Measurements from ENCODE around the gene NYAP2.

Gene NYAP2

GRCh38 chr2:225428360-225428759 lies 28.9 kb downstream of the NYAP2 start:
- in situ Hi-C loops (cut with MboI; ENCODE audit: low sequenced_read_pairs): no loop called here

- in situ Hi-C loops (cut with MboI; ENCODE audit: low sequenced_read_pairs): no loop called here
Observed at GRCh38 chr2:225429717-225430116, 30.2 kb downstream of the NYAP2 start.

- in situ Hi-C loops (cut with MboI; ENCODE audit: low sequenced_read_pairs): no loop called here
Observed at GRCh38 chr2:225431105-225431863, 31.8 kb downstream of the NYAP2 start.

- in situ Hi-C loops (cut with MboI; ENCODE audit: low sequenced_read_pairs): no loop called here
Observed at GRCh38 chr2:225434014-225434413, 34.5 kb downstream of the NYAP2 start.

GRCh38 chr2:225437319-225437718 lies 37.8 kb downstream of the NYAP2 start:
- in situ Hi-C loops (cut with MboI; ENCODE audit: low sequenced_read_pairs): no loop called here

GRCh38 chr2:225438248-225438647 lies 38.7 kb downstream of the NYAP2 start:
- in situ Hi-C loops (cut with MboI; ENCODE audit: low sequenced_read_pairs): no loop called here

GRCh38 chr2:225452677-225453076 lies 53.2 kb downstream of the NYAP2 start:
- in situ Hi-C loops (cut with MboI; ENCODE audit: low sequenced_read_pairs): no loop called here

- in situ Hi-C loops (cut with MboI; ENCODE audit: low sequenced_read_pairs): no loop called here
Observed at GRCh38 chr2:225454412-225454811, 54.9 kb downstream of the NYAP2 start.

GRCh38 chr2:225456619-225457260 lies 57.2 kb downstream of the NYAP2 start:
- in situ Hi-C loops (cut with MboI; ENCODE audit: low sequenced_read_pairs): no loop called here

- in situ Hi-C loops (cut with MboI; ENCODE audit: low sequenced_read_pairs): no loop called here
Observed at GRCh38 chr2:225457482-225457881, 58.0 kb downstream of the NYAP2 start.

- in situ Hi-C loops (cut with MboI; ENCODE audit: low sequenced_read_pairs): no loop called here
Observed at GRCh38 chr2:225458431-225459117, 59.1 kb downstream of the NYAP2 start.

- in situ Hi-C loops (cut with MboI; ENCODE audit: low sequenced_read_pairs): no loop called here
Observed at GRCh38 chr2:225462417-225462816, 62.9 kb downstream of the NYAP2 start.

- in situ Hi-C loops (cut with MboI; ENCODE audit: low sequenced_read_pairs): no loop called here
Observed at GRCh38 chr2:225462945-225463344, 63.4 kb downstream of the NYAP2 start.

GRCh38 chr2:225463449-225463848 lies 63.9 kb downstream of the NYAP2 start:
- in situ Hi-C loops (cut with MboI; ENCODE audit: low sequenced_read_pairs): no loop called here

GRCh38 chr2:225464346-225465025 lies 65.0 kb downstream of the NYAP2 start:
- in situ Hi-C loops (cut with MboI; ENCODE audit: low sequenced_read_pairs): no loop called here

GRCh38 chr2:225465827-225466226 lies 66.3 kb downstream of the NYAP2 start:
- in situ Hi-C loops (cut with MboI; ENCODE audit: low sequenced_read_pairs): no loop called here

GRCh38 chr2:225466891-225467604 lies 67.5 kb downstream of the NYAP2 start:
- in situ Hi-C loops (cut with MboI; ENCODE audit: low sequenced_read_pairs): no loop called here

- in situ Hi-C loops (cut with MboI; ENCODE audit: low sequenced_read_pairs): no loop called here
Observed at GRCh38 chr2:225468131-225468530, 68.6 kb downstream of the NYAP2 start.

- in situ Hi-C loops (cut with MboI; ENCODE audit: low sequenced_read_pairs): no loop called here
Observed at GRCh38 chr2:225471039-225471438, 71.5 kb downstream of the NYAP2 start.

- in situ Hi-C loops (cut with MboI; ENCODE audit: low sequenced_read_pairs): no loop called here
Observed at GRCh38 chr2:225471482-225471881, 72.0 kb downstream of the NYAP2 start.

- in situ Hi-C loops (cut with MboI; ENCODE audit: low sequenced_read_pairs): no loop called here
Observed at GRCh38 chr2:225472161-225472560, 72.7 kb downstream of the NYAP2 start.

All from HL-60/S4 (cell line).